Neural progenitor cell (in vitro differentiated cells): ENCODE results near the gene FFAR2.

Experiments
- CTCF ChIP-seq: fragments of 200-600 bp; sonication (generic); IDR thresholded peaks from 2 replicates; pipeline ENCODE4 v1.5.1; 2017; ENCODE audit warnings: antibody characterized with exemption, mild to moderate bottlenecking
- EZH2 ChIP-seq: fragments of 200-600 bp; sonication (generic); IDR thresholded peaks from 2 replicates; pipeline ENCODE4 v1.6.1; 2017; ENCODE audit warnings: antibody characterized with exemption, mild to moderate bottlenecking, moderate library complexity

- TF ChIP-seq EZH2 (no peak), CTCF (no peak)
These were observed 35.0 kb downstream of the FFAR2 start for GRCh38 chr19:35483089-35483488.
